B cell (primary cell): Measurements from ENCODE around the gene TXNDC11. TPM values are rescaled to one million over a fixed set of nuclear protein-coding genes. Genes with fewer than 3 reads are reported as not detected.

Experiments
- ATAC-seq: fragments of 200-7000 bp; cut with Tn5 transposase; one replicate; pipeline ENCODE4 v1.10.0; 2021; ENCODE audit warnings: low read depth, mild to moderate bottlenecking, moderate number of reproducible peaks, moderate library complexity
- CTCF ChIA-PET: fragments of 350-600 bp; sonication (Branson Sonifier 250); formaldehyde crosslinking; loops from one replicate; lab custom pipeline; 2021; ENCODE audit warnings: antibody characterized with exemption, inconsistent platforms; lab: Charles Lee
- POLR2A ChIA-PET: fragments of 350-600 bp; sonication (Branson Sonifier 250); formaldehyde crosslinking; loops from one replicate; lab custom pipeline; 2021; ENCODE audit warnings: antibody characterized with exemption; lab: Charles Lee
- DNase-seq: peaks from one replicate; pipeline ENCODE4 v3.0.0; 2013
- H2AFZ ChIP-seq: 2 replicates; pipeline ENCODE4 v1.6.1; 2012; ENCODE audit warnings: mild to moderate bottlenecking, low read depth, low read length; ENCODE audit not compliant: insufficient read depth, poor library complexity, severe bottlenecking
- H3K27ac ChIP-seq, 2 donors: 1 replicate in 1 of 2; 2 replicates in 1 of 2; pipeline ENCODE4 v1.5.1; 2012 to 2013; ENCODE audit warnings: low read length in 2 of 2, mild to moderate bottlenecking in 2 of 2, moderate library complexity in 1 of 2
- H3K27me3 ChIP-seq, 4 experiments: fragments of 200-600 bp in 1 of 4; sonication (generic) in 1 of 4; replicated peaks in 1 of 4; 1 replicate in 2 of 4; 2 replicates in 2 of 4; pipeline versions ENCODE4 v1.6.1 to v1.7.0; 2013 to 2016; ENCODE audit warnings: low read length in 3 of 4, mild to moderate bottlenecking in 2 of 4, mixed read lengths in 1 of 4, moderate library complexity in 1 of 4; ENCODE audit not compliant: insufficient read depth in 4 of 4, control insufficient read depth in 3 of 4; ENCODE audit errors: control extremely low read depth in 1 of 4
- H3K36me3 ChIP-seq, 2 experiments: replicated peaks in 1 of 2; 1 replicate in 1 of 2; 2 replicates in 1 of 2; pipeline versions ENCODE4 v1.6.1 to v1.7.1; 2013; ENCODE audit warnings: low read length in 1 of 2; ENCODE audit not compliant: insufficient read depth in 2 of 2, control insufficient read depth in 1 of 2; ENCODE audit errors: control extremely low read depth in 1 of 2, extremely low read depth in 1 of 2
- H3K4me1 ChIP-seq, 2 donors: fragments of 200-600 bp in 1 of 2; sonication (generic) in 1 of 2; 1 replicate in 1 of 2; 2 replicates in 1 of 2; pipeline versions ENCODE4 v1.5.1 to v1.6.1; 2013 to 2017; ENCODE audit warnings: low read length in 2 of 2; ENCODE audit not compliant: control insufficient read depth in 2 of 2, insufficient read depth in 2 of 2
- H3K4me2 ChIP-seq: replicated peaks from 2 replicates; pipeline ENCODE3; 2012; ENCODE audit warnings: mild to moderate bottlenecking, low read depth, low read length; ENCODE audit not compliant: poor library complexity, severe bottlenecking
- H3K4me3 ChIP-seq, 5 experiments: fragments of 200-600 bp in 1 of 5; sonication (generic) in 1 of 5; 1 replicate in 3 of 5; 2 replicates in 2 of 5; pipeline versions ENCODE4 v1.5.1 to v1.7.0; 2011 to 2016; ENCODE audit warnings: low read length in 4 of 5, mild to moderate bottlenecking in 4 of 5, low read depth in 2 of 5, control low read depth in 1 of 5, moderate library complexity in 1 of 5; ENCODE audit not compliant: insufficient read depth in 1 of 5; ENCODE audit errors: control extremely low read depth in 1 of 5, extremely low read depth in 1 of 5
- H3K79me2 ChIP-seq: fragments of 200-600 bp; sonication (generic); one replicate; pipeline ENCODE4 v1.6.0; 2016; ENCODE audit warnings: low read length; ENCODE audit not compliant: control insufficient read depth, insufficient read depth
- H3K9ac ChIP-seq: fragments of 200-600 bp; sonication (generic); 2 replicates; pipeline ENCODE4 v1.6.1; 2017; ENCODE audit warnings: mild to moderate bottlenecking, low read length, moderate library complexity
- H3K9me3 ChIP-seq, 3 donors: one replicate each; pipeline versions ENCODE4 v1.6.1 to v1.7.1; 2013; ENCODE audit warnings: low read length in 2 of 3; ENCODE audit not compliant: control insufficient read depth in 2 of 3, insufficient read depth in 1 of 3; ENCODE audit errors: control extremely low read depth in 1 of 3
- H4K20me1 ChIP-seq: 2 replicates; pipeline ENCODE4 v1.6.0; 2012; ENCODE audit warnings: mild to moderate bottlenecking, low read length; ENCODE audit not compliant: insufficient read depth, control insufficient read depth, poor library complexity, severe bottlenecking
- H3K27ac Mint-ChIP-seq: one replicate; pipeline ENCODE4 v1.8.0; 2021; ENCODE audit warnings: mixed read lengths
- H3K27me3 Mint-ChIP-seq: one replicate; pipeline ENCODE4 v1.8.0; 2021; ENCODE audit warnings: mixed read lengths
- H3K4me1 Mint-ChIP-seq: one replicate; pipeline ENCODE4 v1.8.0; 2021; ENCODE audit warnings: mixed read lengths
- H3K4me3 Mint-ChIP-seq: one replicate; pipeline ENCODE4 v1.8.0; 2021; ENCODE audit warnings: mixed read lengths
- H3K9me3 Mint-ChIP-seq: one replicate; pipeline ENCODE4 v1.8.0; 2022; ENCODE audit warnings: mixed read lengths; ENCODE audit not compliant: insufficient read depth
- EZH2 ChIP-seq: IDR thresholded peaks from 2 replicates; pipeline ENCODE4 v1.6.1; 2012; ENCODE audit warnings: borderline replicate concordance, low read depth, mild to moderate bottlenecking, moderate library complexity, low read length; ENCODE audit not compliant: insufficient read depth, poor library complexity, severe bottlenecking
- whole genome bisulfite sequencing: methylation state at CpG from one replicate; pipeline ENCODE4 v1.1.5; 2013; ENCODE audit warnings: missing lambda C conversion rate; ENCODE audit not compliant: insufficient coverage; 5-methylcytosine and 5-hydroxymethylcytosine counted together
- intact Hi-C: fragments of 100-400 bp; cut with micrococcal nuclease; formaldehyde crosslinking; loops from one replicate; pipeline ENCODE4 v1.10.0; 2022
- polyA plus RNA-seq: library from polyadenylated mRNA; depleted of rRNA; stranded (reverse); fragments of >200 nt; gene quantifications from 2 replicates; pipeline ENCODE4 v1.2.3, GENCODE V29; 2012
- total RNA-seq, 2 donors: library from RNA; stranded (reverse); fragments of 120-200 nt in 1 of 2; gene quantifications; 1 replicate in 1 of 2; 2 replicates in 1 of 2; pipeline versions ENCODE4 v1.2.3 to v1.2.4, GENCODE V29; 2013 to 2022
- TF ChIP-seq, protein P1 (sequence below): fragments of 200-600 bp; IDR thresholded peaks from one replicate; pipeline ENCODE4 v1.8.0; 2022; ENCODE audit warnings: antibody characterized with exemption, mild to moderate bottlenecking

TXNDC11 gene
- total and polyA plus RNA-seq, 2 donors (not counting 1 experiment from before 2014, with no cell fraction given), result 50.2 to 76.9 TPM

DNA sequence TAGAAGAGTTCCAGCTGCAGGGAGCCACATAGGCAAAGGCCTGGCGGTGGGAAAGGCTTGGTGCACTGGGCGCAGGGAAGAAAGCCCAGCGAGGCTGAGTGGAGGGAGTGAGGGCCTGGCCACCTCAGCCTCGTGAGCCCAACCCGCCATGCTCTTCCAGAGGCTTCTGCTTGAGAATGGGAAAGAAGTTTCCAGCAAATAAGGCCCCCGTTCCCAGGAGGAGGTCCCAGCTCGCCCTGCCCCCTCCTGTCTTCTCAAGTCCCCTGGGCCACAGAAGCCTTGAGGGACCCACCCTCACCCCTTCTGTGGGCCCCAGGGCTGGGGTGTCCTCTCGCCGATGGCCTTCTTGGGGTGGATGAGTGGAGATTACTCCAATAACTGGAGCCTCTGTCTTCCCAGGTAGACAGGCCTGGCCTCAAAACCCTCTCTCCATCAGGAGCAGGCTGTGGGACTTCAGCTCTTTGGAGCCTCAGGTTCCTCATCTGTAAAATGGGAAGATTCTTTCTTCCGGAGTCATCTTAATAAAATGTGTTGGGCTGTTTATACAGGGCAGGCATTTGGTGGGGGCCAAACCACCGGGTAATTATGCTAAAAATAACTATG lies 75.3 kb downstream of the TXNDC11 start:
- no peak overlapping the region for H2AFZ ChIP-seq
- peak overlapping the region; percentile 55 for H3K27ac Mint-ChIP-seq
- H3K27me3 ChIP-seq, result no peaks in the 10 kb centered on the region
- peaks cover 47 to 66% of the 10 kb centered on the region in 2 donors for H3K4me1 ChIP-seq
- 97% methylated on average over 8 of the region's 11 CpGs for WGBS
- peaks cover 0 to 6% of the 10 kb centered on the region in 2 experiments for H3K36me3 ChIP-seq
- H3K4me3 Mint-ChIP-seq, result peak overlapping the region; percentile 57
- H3K4me3 ChIP-seq, result peak overlapping the region in 1 of 5 experiments; percentile 62
- no peak for ATAC-seq
- DNase-seq, result no peak
- H4K20me1 ChIP-seq, result peaks cover 33% of the 10 kb centered on the region
- intact Hi-C loops, result loop anchor here (5.0 kb wide), 1 partner anchor 130 kb away; the partner anchor contains the start of gene ZC3H7A
- peaks cover 42% of the 10 kb centered on the region for H3K79me2 ChIP-seq
- H3K27me3 Mint-ChIP-seq, result no peaks in the 10 kb centered on the region
- CTCF ChIA-PET, result interaction anchor here (0.7 to 1.7 kb wide), 2 partner anchors 10 to 25 kb away, joined by 3 to 5 read pairs; no protein-coding TSS in a partner anchor
- no peak for TF ChIP-seq EZH2
- TF ChIP-seq, protein P1, sequence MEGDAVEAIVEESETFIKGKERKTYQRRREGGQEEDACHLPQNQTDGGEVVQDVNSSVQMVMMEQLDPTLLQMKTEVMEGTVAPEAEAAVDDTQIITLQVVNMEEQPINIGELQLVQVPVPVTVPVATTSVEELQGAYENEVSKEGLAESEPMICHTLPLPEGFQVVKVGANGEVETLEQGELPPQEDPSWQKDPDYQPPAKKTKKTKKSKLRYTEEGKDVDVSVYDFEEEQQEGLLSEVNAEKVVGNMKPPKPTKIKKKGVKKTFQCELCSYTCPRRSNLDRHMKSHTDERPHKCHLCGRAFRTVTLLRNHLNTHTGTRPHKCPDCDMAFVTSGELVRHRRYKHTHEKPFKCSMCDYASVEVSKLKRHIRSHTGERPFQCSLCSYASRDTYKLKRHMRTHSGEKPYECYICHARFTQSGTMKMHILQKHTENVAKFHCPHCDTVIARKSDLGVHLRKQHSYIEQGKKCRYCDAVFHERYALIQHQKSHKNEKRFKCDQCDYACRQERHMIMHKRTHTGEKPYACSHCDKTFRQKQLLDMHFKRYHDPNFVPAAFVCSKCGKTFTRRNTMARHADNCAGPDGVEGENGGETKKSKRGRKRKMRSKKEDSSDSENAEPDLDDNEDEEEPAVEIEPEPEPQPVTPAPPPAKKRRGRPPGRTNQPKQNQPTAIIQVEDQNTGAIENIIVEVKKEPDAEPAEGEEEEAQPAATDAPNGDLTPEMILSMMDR, result no peak
- H3K4me2 ChIP-seq, result peak overlapping the region; percentile 93
- peaks cover 64% of the 10 kb centered on the region for H3K4me1 Mint-ChIP-seq
- POLR2A ChIA-PET, result interaction anchor here (3.6 kb wide), 1 partner anchor 22 kb away, joined by 19 read pairs; no protein-coding TSS in a partner anchor
- H3K9me3 ChIP-seq, result no peaks in the 10 kb centered on the region
- H3K9me3 Mint-ChIP-seq, result no peaks in the 10 kb centered on the region
- peak overlapping the region; percentile 62 for H3K9ac ChIP-seq
- peak overlapping the region in 1 of 2 donors; percentile 62 for H3K27ac ChIP-seq
